ENCODE data around the gene PPP3CB.

The PPP3CB gene

DNA sequence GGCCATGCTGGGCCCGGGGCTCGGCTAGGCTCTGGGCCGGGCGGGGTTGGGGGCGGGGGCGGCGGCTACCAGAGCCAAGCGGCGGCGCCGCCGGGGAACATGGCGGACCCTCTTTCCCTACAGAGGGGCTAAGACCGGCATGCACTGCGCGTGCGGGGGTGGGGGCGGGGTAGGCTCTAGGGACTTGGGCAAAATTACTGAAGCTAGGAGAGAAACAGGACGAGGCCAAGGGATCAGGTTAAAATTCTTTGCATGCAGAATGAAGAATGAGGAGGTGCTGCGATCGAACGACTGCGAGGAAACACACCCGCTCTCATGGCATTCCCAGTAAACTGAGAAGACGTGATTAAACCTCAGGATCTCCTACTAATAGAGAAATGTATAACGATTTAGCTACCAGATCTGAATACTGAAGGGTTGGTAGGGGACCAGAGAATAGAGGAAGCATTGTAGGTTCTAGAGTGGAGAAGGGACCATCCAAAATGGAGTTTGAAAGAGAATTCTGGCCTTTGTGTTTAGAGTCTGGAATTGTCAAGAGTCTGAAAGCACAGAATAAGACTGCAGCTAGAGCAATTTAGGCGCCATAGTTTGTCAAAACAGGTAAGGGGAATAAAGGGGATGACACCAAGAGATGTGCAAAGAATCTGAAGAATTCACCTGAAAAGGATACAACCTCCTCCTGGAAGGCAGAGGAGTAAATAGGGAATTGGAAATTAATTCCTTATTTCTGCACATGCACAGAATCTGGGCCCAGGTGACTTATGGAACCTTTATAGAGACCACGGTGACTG lies at the start of gene PPP3CB:
PPP3CB (minus strand) TSS at position 141 of the 791 bp plus-strand sequence; CDS start at position 6, 135 bp downstream.
- peak; percentile 90 for DNase-seq (ENCODE audit: extremely low spot score)
- POLR2A ChIA-PET, result interaction anchor here (0.5 to 2.2 kb wide), 13 partner anchors 10 to 290 kb away, joined by 3 to 9 read pairs (median 4); partner anchors contain the start of genes ANXA7, DNAJC9 and MRPS16
- TF ChIP-seq HDGF (IDR thresholded peaks at IDR 0.05; ENCODE audit: borderline replicate concordance), result no peak
- no peak for TF ChIP-seq BHLHE40 (IDR thresholded peaks at IDR 0.05; ENCODE audit: borderline replicate concordance)
- CTCF ChIA-PET, result no interaction called here

DNA sequence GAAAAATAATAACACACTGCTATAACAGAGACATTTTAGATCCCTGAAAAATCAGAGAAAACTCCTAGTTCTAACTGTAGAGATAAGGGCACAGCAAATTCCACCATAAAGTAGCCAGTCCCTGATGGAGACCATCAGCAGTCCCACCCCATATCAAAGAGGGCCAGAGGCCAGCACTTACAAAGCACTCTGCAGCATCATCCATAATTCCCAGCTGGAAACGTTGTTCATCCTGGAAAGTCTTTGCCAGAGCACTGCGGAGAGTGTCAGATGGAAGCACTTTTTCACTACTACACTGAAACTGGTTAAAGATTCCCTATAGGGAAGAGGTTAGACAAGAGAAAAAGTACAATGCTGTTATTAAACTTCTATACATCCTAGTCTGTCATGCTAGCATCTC lies 49.5 kb upstream of the PPP3CB start:
- TF ChIP-seq ELF4 (IDR thresholded peaks at IDR 0.05) (no peak), SUZ12 (IDR thresholded peaks at IDR 0.05) (no peak), HDGF (IDR thresholded peaks at IDR 0.05; ENCODE audit: borderline replicate concordance) (no peak), FOXA1 (IDR thresholded peaks at IDR 0.05) (no peak), FOXK2 (IDR thresholded peaks at IDR 0.05) (no peak), ARNT (IDR thresholded peaks at IDR 0.05) (no peak), SP1 (IDR thresholded peaks at IDR 0.05) (no peak), LEF1 (IDR thresholded peaks at IDR 0.05; ENCODE audit: borderline replicate concordance) (no peak), NFRKB (IDR thresholded peaks at IDR 0.05) (no peak), TARDBP (IDR thresholded peaks at IDR 0.05) (no peak), L3MBTL2 (conservative IDR thresholded peaks at IDR 0.05) (no peak), CTBP1 (IDR thresholded peaks at IDR 0.05; ENCODE audit: borderline replicate concordance) (no peak)
- TF ChIP-seq, protein P1, sequence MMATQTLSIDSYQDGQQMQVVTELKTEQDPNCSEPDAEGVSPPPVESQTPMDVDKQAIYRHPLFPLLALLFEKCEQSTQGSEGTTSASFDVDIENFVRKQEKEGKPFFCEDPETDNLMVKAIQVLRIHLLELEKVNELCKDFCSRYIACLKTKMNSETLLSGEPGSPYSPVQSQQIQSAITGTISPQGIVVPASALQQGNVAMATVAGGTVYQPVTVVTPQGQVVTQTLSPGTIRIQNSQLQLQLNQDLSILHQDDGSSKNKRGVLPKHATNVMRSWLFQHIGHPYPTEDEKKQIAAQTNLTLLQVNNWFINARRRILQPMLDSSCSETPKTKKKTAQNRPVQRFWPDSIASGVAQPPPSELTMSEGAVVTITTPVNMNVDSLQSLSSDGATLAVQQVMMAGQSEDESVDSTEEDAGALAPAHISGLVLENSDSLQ (IDR thresholded peaks at IDR 0.05), result no peak
- CTCF ChIA-PET, result no interaction called here
- POLR2A ChIA-PET, result no interaction called here
- no peak for DNase-seq (ENCODE audit: extremely low spot score)

DNA sequence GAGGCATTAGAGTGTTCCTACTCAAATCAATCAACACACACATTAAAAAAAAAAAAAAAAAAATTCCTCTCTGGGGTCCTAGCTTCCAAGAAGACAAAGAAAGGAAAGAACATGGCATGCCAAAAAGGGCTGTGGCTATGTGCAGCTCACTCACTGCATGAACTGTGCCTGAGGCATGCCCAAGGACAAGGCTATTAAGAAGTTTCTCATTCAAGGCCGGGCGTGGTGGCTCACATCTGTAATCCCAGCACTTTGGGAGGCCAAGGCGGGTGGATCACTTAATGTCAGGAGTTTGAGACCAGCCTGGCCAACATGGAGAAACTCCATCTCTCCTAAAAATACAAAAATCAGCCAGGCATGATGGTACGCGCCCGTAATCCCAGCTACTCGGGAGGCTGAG lies 41.9 kb upstream of the PPP3CB start:
- no peak for TF ChIP-seq L3MBTL2 (conservative IDR thresholded peaks at IDR 0.05)
- ChIA-PET CTCF (no interaction called here), POLR2A (interaction anchor here (0.9 kb wide), 1 partner anchor 88 kb away, joined by 3 read pairs; no protein-coding TSS in a partner anchor)
- no peak for DNase-seq (ENCODE audit: extremely low spot score)

DNA sequence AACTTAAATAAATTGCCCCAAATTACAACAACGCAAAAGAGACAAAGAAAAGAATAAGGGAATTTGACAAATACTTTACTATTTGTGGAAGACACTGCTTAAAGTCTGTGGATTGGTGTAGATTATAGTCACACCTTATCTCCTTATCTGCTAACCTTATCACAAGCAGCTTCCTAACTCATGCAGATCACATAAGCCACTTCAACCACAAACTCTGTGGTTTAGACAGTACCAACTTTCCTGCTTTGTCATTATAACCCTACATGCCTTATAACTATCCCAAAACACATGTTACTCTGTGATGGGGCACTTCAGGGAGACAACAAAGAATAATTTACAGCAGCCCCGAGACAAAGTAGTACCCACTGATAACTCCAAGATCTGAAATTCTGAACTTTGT lies 41.5 kb upstream of the PPP3CB start:
- POLR2A ChIA-PET, result interaction anchor here (1.2 kb wide), 1 partner anchor 88 kb away, joined by 3 read pairs; no protein-coding TSS in a partner anchor
- CTCF ChIA-PET, result no interaction called here
- TF ChIP-seq SP1 (IDR thresholded peaks at IDR 0.05) (no peak), SUZ12 (IDR thresholded peaks at IDR 0.05) (no peak), BHLHE40 (IDR thresholded peaks at IDR 0.05; ENCODE audit: borderline replicate concordance) (no peak), CTBP1 (IDR thresholded peaks at IDR 0.05; ENCODE audit: borderline replicate concordance) (no peak), L3MBTL2 (conservative IDR thresholded peaks at IDR 0.05) (no peak), FOXM1 (IDR thresholded peaks at IDR 0.05; ENCODE audit: borderline replicate concordance) (no peak), ELF4 (IDR thresholded peaks at IDR 0.05) (no peak), ZNF384 (IDR thresholded peaks at IDR 0.05) (no peak), FOXA1 (IDR thresholded peaks at IDR 0.05) (no peak), HDGF (IDR thresholded peaks at IDR 0.05; ENCODE audit: borderline replicate concordance) (no peak), ARNT (IDR thresholded peaks at IDR 0.05) (no peak), FOXK2 (IDR thresholded peaks at IDR 0.05) (no peak), NFRKB (IDR thresholded peaks at IDR 0.05) (no peak), TARDBP (IDR thresholded peaks at IDR 0.05) (no peak), LEF1 (IDR thresholded peaks at IDR 0.05; ENCODE audit: borderline replicate concordance) (no peak)
- TF ChIP-seq, protein P1 (IDR thresholded peaks at IDR 0.05), result no peak
- no peak for DNase-seq (ENCODE audit: extremely low spot score)

DNA sequence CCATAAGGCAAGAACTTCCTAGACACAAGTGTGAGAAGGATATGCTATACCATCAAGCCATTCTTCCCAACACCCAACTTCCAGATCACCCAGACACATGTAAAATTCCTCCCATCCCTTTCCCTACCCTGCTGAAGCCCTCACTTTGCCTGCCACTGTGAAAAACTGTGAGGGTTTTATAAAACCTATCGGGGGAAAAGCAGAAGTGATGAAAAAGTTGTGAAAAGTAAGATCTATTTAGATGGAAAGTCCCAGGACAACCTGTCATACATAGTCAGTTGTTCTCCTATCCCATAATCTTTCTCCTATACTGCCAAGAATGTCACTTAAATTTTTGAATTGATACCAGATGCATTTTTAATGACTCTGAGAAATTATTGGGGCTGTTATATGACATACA lies 39.0 kb upstream of the PPP3CB start:
- POLR2A ChIA-PET, result no interaction called here
- TF ChIP-seq FOXA1 (IDR thresholded peaks at IDR 0.05) (no peak), ARNT (IDR thresholded peaks at IDR 0.05) (no peak), TARDBP (IDR thresholded peaks at IDR 0.05) (no peak), LEF1 (IDR thresholded peaks at IDR 0.05; ENCODE audit: borderline replicate concordance) (no peak), SP1 (IDR thresholded peaks at IDR 0.05) (no peak), NFRKB (IDR thresholded peaks at IDR 0.05) (no peak), SUZ12 (IDR thresholded peaks at IDR 0.05) (no peak), HDGF (IDR thresholded peaks at IDR 0.05; ENCODE audit: borderline replicate concordance) (no peak), ZNF384 (IDR thresholded peaks at IDR 0.05) (no peak), ELF4 (IDR thresholded peaks at IDR 0.05) (no peak), BHLHE40 (IDR thresholded peaks at IDR 0.05; ENCODE audit: borderline replicate concordance) (no peak), FOXK2 (IDR thresholded peaks at IDR 0.05) (no peak), CTBP1 (IDR thresholded peaks at IDR 0.05; ENCODE audit: borderline replicate concordance) (no peak), FOXM1 (IDR thresholded peaks at IDR 0.05; ENCODE audit: borderline replicate concordance) (no peak), L3MBTL2 (conservative IDR thresholded peaks at IDR 0.05) (no peak)
- TF ChIP-seq, protein P1 (IDR thresholded peaks at IDR 0.05), result no peak
- DNase-seq (ENCODE audit: extremely low spot score), result no peak
- CTCF ChIA-PET, result no interaction called here

All from HEK293T (cell line).